ENCODE data around the gene FUT6.

The FUT6 gene

DNA sequence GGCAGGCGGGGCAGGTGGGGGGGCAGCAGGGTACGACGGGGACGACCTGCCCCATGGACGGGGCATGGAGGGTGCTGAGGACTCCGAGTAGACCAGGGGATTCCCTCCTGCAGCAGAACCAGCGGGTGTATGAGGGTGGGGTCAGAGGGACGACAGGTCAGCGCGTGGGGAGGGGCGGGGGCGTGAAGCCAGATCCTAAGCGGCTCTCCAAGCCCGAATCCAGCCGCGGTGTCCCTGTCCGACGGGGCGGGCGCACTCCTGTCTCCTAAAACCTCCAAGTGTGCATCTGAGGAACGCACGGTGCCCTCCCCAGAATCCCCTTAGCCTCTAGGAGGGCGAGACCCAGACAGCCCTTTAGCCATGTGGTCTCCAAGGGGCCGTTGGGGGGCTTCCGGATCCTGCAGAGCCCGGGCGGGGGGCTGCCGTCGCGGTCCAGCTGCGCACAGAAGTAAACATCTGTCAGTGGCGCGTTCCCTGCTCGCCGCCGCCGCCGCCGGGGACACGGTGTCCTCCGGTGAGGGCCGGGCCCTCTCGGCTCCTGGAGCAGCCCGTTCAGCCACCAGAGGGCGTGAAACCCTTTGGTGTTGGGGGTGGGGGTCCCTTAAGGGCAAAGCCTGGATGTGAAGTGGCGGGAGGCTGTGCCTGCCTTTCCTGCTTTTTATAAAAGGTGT lies 33.9 kb downstream of the FUT6 start:
- Mint-ChIP-seq H3K4me3 (no peak overlapping the region), H3K27ac (no peak overlapping the region), H3K27me3 (peaks cover 42% of the 10 kb centered on the region)

DNA sequence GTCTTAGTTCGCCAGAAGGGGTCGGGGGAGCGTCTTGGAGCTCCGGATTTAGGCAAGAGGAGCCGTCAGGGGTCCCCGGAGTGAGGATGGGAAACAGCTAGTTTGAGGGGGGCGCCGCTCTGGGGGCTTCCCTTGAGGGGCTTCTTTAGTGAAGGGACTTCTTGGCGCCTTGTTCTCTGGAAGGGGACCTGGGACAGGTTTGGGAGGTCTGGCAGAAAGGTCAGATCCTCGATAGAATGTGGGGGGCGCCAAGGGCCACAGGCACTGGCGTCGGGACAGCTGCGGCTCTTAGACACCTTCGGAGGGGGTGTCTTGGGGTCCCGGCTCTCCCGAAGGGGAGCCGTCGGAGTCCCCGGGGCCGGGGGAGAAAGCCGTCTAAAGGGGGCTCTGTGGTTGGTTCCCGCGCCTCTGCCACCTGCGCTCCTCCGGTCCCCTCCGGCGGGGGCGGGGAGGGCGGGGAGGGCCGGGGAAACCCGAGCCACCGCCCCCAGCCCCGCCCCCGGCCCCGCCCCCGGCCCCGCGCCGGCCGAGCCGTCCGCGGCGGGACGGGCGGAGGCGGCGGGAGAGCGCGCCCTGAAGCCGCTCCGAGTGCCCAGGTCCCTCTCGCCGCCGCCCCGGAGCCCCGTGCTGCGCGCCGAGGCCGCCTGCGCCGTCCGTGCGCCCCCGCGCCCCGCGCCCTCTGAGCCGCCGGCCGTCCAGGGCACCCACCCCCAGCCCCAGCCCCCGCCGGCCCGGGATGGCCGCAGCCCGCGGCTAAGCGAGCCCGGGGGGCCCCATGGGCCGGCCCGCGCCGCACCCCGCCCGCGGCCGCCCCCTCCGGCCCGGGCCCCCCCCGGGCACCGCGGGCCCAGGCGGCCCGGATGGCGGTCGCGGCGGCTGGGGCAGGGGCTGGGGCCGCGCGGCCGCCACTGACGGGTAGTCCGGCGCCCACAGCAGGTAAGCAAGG lies 34.7 kb downstream of the FUT6 start, which contains the start of gene NRTN:
NRTN (plus strand) TSS at position 552 of the 946 bp plus-strand sequence. CDS start 19,099 bp downstream, outside the sequence.
- peaks cover 2% of the 10 kb centered on the region for H3K9me3 Mint-ChIP-seq
- peak within 1 kb of the TSS; percentile 19 for H3K27ac Mint-ChIP-seq
- peak within 1 kb of the TSS; percentile 59 for H3K4me3 Mint-ChIP-seq
- peaks cover 50% of the 10 kb centered on the region for H3K27me3 Mint-ChIP-seq
- ATAC-seq, result peak; percentile 42
- H3K4me1 Mint-ChIP-seq, result peaks cover 25% of the 10 kb centered on the region
- H3K36me3 Mint-ChIP-seq, result no peaks in the 10 kb centered on the region

More for the DNA sequence above, 33.9 kb downstream of the FUT6 start:
- H3K4me1 Mint-ChIP-seq, result peaks cover 25% of the 10 kb centered on the region
- H3K9me3 Mint-ChIP-seq, result peaks cover 2% of the 10 kb centered on the region
- peak; percentile 3 for ATAC-seq
- H3K36me3 Mint-ChIP-seq, result no peaks in the 10 kb centered on the region

DNA sequence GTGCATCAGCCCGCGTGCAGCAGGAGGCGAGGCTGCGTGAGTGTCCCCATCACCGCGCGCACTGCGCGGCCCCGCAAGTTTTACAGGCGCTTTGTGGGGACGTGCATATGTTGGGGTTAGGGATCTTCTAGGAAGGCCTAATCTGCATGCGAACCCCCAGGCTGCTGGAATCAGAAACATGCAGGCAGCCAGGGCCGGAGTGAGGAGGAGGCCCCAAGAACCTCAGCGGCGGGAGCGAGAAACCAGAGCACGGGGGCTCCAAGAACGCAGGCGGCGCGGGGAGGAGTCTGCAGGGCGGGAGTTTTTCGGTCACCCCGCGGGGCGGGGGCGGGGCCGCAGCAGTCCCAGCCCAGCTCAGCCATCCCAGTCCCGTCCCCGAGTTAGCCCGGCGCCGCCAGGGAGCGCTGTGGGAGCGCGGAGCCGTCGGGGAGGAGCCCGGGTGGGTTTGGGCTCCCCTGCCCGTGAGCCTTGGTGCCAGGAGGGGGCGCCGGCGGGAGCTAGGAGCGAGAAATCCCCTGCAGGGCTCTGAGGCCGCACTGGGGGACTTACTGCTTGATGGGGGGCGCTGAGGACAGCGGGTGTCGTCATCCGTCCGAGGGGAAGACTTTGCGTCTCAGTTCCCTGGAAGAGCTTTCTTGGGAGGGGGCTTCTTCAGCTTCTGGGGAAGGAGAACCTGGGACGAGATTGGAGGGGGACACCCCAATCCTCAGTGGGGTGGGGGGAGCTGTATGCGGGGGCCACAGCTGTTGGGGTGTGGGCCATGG lies 35.6 kb downstream of the FUT6 start:
- peak; percentile 84 for ATAC-seq
- Mint-ChIP-seq H3K27ac (peak overlapping the region; percentile 19), H3K36me3 (no peaks in the 10 kb centered on the region), H3K27me3 (peaks cover 59% of the 10 kb centered on the region), H3K4me3 (peak overlapping the region; percentile 59), H3K4me1 (peaks cover 25% of the 10 kb centered on the region), H3K9me3 (peaks cover 2% of the 10 kb centered on the region)

DNA sequence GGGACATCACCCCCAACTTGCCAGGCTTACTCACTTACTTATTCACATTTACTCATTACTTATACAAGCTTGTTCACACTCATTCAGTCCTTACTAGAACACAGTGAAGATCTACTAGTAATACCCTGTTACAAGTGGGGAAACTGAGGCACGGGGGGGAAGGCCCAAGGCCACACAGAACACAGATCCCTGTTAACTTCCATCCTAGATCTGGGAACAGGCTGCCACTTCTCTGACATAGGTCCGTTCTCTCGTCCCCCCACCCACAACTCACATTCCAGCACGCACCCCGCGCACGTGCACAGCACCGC lies 36.1 kb downstream of the FUT6 start:
- peaks cover 64% of the 10 kb centered on the region for H3K27me3 Mint-ChIP-seq
- ATAC-seq, result no peak
- H3K4me1 Mint-ChIP-seq, result peaks cover 25% of the 10 kb centered on the region
- peak overlapping the region; percentile 19 for H3K27ac Mint-ChIP-seq
- H3K9me3 Mint-ChIP-seq, result peaks cover 2% of the 10 kb centered on the region
- H3K4me3 Mint-ChIP-seq, result peak overlapping the region; percentile 45
- H3K36me3 Mint-ChIP-seq, result no peaks in the 10 kb centered on the region

DNA sequence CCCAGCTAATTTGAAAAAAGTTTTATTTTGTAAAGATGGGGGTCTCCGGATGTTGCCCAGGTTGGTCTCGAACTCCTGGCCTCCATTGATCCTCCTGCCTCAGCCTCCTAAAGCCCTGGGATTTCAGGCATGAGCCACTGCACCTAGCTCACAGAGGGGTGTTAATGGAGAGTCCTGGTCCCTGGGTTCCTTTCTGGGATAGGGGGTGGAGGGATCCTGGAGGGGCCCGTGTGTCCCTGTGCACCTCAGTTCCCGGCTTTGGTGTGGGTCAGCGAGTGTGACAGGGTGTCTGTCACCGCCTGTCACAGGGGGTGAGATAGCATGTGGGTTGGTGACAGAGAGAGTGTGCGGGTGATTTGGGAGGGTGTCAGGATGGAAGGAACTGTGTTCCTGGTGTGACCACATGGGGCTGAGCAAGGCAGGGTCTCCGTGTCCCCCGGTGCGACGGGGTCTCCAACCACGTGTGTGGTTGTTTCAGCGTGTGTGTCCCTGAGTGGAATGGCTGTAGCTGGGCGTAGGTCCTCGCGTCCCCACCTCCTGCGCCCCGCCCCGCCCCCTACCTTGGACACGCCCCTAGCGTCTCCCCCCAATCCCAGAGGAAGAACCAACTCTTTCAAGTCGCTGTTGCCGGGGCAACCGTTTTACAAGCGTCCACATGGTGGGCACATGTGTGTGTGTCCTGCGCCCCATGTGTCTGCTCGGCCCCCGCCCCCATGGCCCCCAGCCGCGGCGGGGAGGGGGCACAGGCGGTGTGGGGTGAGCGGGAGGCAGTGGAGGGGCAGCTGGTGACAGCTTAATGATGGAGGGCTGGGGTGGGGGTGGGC lies 37.5 kb downstream of the FUT6 start:
- Mint-ChIP-seq H3K4me1 (peaks cover 25% of the 10 kb centered on the region), H3K9me3 (peaks cover 2% of the 10 kb centered on the region), H3K27ac (no peak overlapping the region), H3K36me3 (no peaks in the 10 kb centered on the region), H3K4me3 (no peak overlapping the region), H3K27me3 (peaks cover 74% of the 10 kb centered on the region)
- no peak for ATAC-seq

DNA sequence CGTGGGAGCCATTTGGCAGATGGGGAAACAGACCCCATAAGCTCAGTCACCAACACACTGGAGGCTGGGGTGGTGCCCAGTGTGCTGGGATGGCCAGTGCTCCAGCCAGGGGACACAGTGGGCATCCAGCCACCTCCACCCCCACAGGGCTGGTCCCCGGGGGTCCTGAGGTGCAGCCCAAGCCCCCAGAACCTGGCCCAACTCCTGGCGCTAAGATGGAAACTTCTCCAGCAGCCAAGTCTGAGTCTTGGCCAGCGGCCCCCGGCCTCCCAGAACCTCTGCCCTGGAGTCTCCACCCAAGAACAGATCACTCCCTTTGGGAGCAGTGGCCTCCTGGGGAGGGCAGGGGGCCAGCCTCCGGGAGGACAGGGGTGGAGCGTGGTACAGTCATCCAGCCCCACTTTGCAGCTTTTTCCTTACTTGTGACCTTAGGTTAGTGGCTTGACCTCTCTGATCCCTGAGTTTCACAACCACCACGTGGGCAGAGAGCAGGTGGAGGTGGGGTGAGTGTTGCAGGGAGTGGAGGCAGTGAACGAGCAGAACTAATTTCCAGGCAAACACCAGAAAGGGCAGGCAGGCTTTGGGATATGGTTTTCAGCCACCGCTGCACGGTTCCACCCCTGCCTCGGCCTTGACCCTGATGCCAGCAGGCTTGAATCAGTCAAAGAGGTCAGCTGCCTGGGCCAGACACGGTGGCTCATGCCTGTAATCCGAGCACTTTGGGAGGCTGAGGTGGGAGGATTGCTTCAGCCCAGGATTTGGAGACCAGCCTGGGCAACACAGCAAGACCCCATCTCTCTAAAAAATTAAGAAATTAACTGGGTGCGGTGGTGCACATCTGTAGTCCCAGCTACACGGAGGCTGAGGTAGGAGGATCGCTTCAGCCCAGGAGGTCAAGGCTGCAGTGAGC lies 38.9 kb downstream of the FUT6 start:
- no peak overlapping the region for H3K4me3 Mint-ChIP-seq

DNA sequence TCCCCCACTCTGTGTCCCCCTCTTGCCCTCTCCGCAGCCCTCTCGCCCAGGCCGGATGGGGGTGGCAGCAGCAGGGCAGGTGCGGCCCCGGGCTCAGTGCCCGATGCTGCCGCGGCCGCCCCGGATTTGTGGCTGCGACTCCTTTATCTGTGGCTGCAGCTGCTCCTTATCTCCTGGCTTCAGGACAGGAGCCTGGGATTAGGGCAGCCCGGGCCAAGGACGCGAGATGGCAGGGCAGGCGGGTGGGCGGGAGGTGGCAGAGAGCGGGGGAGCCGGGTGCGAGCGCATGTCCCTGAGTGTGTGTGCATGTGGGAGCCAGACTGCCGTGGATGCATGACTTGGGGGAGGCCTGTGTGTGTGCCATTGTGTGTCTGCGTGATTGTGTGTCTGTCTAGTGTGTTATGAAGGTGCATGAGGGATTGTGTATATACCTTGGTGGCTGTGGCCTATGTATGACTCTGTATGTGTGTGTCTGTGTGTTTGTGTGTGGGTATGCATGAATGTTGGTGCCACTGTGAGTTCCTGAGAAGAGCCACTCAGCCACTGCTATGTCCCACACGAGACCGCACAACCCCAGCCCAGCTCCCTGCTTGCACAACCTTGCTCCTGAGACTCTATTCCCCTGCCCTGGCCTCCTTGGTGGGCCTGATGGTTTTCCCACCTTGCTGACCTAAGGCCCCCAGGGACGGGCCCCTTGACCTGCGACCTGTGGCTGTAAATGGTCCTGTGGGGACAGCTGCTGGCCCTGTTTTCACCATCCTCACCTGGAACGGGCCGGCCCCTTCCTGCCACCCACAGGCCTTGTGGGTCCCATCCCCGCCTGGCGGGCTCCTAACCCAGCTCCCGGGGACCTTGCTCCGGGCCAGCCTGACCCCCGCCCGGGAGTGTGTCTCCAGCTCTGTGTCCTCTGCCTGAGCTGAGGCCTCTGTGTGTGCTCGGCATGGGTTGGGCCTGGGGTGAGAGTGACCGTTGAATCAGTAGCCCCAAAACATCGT lies 40.0 kb downstream of the FUT6 start:
- no peak for ATAC-seq
- Mint-ChIP-seq H3K9me3 (peaks cover 3% of the 10 kb centered on the region), H3K27me3 (peaks cover 72% of the 10 kb centered on the region), H3K27ac (no peak overlapping the region), H3K4me3 (no peak overlapping the region), H3K4me1 (peaks cover 24% of the 10 kb centered on the region), H3K36me3 (no peaks in the 10 kb centered on the region)

More for the DNA sequence above, 38.9 kb downstream of the FUT6 start:
- peaks cover 25% of the 10 kb centered on the region for H3K4me1 Mint-ChIP-seq
- H3K27ac Mint-ChIP-seq, result no peak overlapping the region
- ATAC-seq, result no peak
- peaks cover 74% of the 10 kb centered on the region for H3K27me3 Mint-ChIP-seq
- H3K9me3 Mint-ChIP-seq, result peaks cover 3% of the 10 kb centered on the region
- H3K36me3 Mint-ChIP-seq, result no peaks in the 10 kb centered on the region

DNA sequence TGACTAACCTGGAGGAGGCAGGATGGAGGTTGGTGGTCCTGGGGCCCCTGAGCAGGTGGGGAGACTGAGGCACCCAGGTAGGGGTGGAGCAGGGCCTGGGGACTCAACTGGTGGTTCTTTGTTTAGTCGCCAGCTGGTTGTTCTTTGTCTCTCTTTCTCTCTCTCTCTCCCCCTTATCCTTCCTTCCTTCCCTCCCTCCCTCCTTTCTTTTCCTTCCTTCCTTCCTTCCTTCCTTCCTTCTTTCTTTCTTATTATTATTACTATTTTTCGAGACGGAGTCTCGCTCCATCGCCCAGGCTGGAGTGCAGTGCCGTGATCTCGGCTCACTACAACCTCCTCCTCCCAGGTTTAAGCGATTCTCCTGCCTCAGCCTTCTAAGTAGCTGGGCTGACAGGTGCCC lies 41.3 kb downstream of the FUT6 start:
- Mint-ChIP-seq H3K4me1 (peaks cover 12% of the 10 kb centered on the region), H3K36me3 (no peaks in the 10 kb centered on the region), H3K27me3 (peaks cover 59% of the 10 kb centered on the region), H3K4me3 (no peak overlapping the region), H3K27ac (no peak overlapping the region), H3K9me3 (peaks cover 3% of the 10 kb centered on the region)
- ATAC-seq, result no peak

DNA sequence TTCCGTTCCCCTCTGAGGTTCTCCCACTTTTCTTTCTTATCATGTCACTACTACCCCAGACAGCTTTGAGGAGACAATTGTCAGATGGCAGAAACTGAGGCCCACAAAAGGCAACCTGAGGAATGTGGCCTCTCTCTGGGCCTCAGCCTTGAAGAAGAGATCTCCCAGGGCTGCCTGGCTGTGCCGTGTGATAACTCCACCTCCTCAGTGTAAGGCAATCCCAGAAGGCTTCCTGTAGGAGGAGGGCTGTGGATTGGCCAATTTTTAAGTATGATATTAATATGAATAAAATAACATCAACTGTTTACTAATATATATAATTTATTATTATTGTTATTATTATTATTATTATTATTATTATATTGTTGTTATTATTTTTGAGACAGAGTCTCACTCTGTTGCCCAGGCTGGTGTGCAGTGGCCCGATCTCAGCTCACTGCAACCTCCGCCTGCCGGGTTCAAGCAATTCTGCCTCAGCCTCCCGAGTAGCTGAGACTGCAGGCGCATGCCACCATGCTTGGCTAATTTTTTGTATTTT lies 44.1 kb downstream of the FUT6 start:
- Mint-ChIP-seq H3K27me3 (peaks cover 31% of the 10 kb centered on the region), H3K36me3 (peaks cover under 1% of the 10 kb centered on the region), H3K4me1 (peaks cover under 1% of the 10 kb centered on the region), H3K9me3 (peaks cover 3% of the 10 kb centered on the region), H3K27ac (no peak overlapping the region), H3K4me3 (no peak overlapping the region)
- no peak for ATAC-seq

DNA sequence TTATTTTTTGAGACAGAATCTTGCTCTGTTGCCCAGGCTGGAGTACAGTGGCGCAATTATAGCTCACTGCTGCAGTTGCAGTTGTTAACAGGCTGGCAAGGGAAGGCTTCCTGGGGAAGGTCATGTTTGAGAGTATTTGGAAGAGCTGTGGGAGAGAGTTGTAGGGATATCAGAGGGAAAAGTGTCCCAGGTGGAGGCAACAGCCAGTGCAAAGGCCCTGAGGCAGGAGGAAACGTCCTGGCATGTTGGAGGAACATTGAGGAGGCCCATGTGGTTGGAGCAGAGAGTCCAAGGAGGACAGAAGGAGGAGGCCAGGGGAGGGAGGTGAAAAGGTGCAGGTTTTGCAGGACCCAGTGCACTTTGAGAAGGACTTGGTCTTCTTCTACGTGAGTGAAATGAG lies 46.3 kb downstream of the FUT6 start:
- H3K27me3 Mint-ChIP-seq, result peaks cover 8% of the 10 kb centered on the region
- H3K27ac Mint-ChIP-seq, result no peak overlapping the region
- H3K4me3 Mint-ChIP-seq, result no peak overlapping the region
- peaks cover 3% of the 10 kb centered on the region for H3K9me3 Mint-ChIP-seq
- peaks cover 23% of the 10 kb centered on the region for H3K36me3 Mint-ChIP-seq
- H3K4me1 Mint-ChIP-seq, result peaks cover 13% of the 10 kb centered on the region
- no peak for ATAC-seq

DNA sequence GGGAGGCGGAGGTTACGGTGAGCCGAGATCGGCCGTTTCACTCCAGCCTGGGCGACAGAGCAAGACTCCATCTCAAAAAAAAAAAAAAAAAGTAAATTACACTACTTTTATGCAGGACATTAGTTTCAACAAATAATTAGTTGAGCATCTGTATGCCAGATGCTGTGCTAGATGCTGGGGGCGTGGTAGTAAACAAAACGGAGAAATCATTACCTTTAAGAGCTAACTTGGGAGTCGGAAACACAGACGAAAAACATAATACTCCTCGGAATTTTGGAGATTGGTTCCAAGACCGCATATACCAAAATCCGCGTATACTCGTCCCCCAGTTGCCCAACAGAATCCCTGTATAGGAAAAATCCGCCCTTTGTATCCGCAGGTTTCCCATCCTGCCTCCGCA lies 47.3 kb downstream of the FUT6 start:
- no peak for ATAC-seq
- Mint-ChIP-seq H3K4me3 (no peak overlapping the region), H3K9me3 (peaks cover 3% of the 10 kb centered on the region), H3K36me3 (peaks cover 30% of the 10 kb centered on the region), H3K27ac (no peak overlapping the region), H3K27me3 (no peaks in the 10 kb centered on the region), H3K4me1 (peaks cover 16% of the 10 kb centered on the region)

DNA sequence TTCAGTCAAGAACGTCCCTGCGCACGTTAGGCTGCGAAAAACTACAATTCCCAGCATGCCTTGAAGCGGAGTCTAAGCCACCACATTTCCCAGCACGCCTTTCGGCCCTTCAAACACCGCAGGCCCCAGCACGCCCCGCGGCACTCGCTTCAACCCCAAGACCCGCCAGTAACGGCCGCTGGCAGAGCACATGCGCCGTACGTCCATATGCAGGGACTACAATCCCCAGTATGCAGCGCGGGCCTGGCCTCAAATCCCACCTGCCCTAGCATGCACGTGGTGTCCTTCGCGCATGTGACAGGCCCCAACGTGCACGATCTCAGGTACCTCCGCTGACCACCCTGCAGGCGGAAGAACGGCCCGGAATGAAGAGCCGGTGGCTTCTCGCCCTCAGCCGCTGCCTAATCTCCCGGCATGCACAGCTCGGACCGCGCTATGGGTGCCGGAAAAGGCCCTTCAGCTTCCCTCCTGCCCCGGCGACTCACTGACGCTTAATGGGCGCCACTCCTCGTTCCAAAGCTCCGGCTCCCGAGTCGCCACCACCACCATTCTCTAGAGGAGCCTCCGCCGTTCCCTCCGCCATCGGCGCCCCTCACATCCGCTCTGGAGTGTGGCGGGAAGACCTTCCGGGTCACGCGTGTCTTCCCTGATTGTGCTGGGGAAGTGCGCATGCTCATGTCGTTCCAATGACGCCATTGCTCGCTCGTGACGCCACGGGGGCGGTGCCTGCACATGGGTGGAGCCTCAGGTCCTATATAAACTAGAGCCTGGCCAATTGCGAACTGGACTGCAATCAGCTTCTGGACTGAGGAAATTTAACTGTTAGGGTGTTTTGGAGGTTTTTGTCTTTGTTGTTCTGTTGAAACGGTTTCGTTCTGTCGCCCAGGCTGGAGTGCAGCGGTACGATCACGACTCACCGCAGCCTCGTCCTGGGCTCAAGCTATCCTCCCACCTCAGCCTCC lies 48.7 kb downstream of the FUT6 start, which contains the start of gene DUS3L:
DUS3L (minus strand) TSS at position 605 of the 962 bp plus-strand sequence; CDS start at position 583, 22 bp downstream.
- no peaks in the 10 kb centered on the region for H3K27me3 Mint-ChIP-seq

More for the DNA sequence above, 48.7 kb downstream of the FUT6 start, which contains the start of gene DUS3L:
- peaks cover 16% of the 10 kb centered on the region for H3K4me1 Mint-ChIP-seq
- peak; percentile 98 for ATAC-seq
- peak within 1 kb of the TSS; percentile 93 for H3K4me3 Mint-ChIP-seq
- H3K36me3 Mint-ChIP-seq, result peaks cover 44% of the 10 kb centered on the region
- H3K9me3 Mint-ChIP-seq, result no peaks in the 10 kb centered on the region
- peak within 1 kb of the TSS; percentile 99 for H3K27ac Mint-ChIP-seq
